ENCODE results near the gene SLC24A4.

Gene SLC24A4

DNA sequence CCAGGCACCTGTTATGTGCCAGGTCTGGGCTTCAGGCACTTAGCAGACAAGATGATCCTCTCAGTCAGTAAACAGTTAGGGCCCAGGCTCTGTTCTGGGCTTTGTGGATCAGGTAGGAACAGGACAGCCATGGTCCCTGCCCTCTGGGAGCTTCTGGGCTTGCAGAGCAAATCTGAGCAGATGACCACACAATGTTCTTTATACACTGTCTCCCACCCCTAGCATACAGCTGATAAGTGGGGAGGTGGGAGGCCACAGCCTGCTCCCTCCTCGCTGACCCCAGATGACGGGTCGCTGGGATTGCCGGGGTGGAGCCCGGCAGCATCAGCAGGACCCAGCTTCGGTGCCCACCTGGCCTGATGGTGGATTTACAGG is 137.6 kb downstream of the SLC24A4 start:
- DNase-seq, result no peak

DNA sequence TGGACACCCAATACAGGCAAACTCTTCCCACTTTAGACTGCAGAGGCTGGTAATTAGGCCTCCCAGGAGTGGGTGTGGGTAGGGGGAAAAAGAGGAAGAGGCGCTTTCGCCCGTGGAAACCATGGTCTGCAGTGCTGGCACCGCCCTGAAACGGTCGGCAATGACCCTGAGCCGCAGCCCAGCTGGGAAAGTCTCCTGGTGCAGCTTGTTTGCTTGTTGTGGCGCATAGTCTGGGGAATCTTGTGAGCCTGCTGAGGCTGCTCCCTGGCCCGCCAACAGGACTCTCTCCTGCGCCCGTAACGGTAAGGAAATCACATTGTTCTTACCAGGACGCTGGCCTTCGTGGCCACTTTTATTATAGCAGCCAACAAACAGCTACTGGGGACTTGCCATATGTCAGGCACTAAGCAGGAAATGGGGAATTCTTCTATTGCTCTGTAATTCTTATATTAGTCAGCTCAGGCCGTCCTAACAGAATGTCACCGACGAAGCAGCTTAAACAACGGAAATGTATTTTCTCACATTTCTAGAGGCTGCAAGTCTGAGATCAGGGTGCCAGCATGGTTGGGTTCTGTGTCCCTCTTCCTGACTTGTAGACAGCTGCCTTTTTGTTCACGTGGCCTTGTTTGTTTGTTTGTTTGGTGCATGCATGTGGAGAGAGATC is 138.1 kb downstream of the SLC24A4 start:
- DNase-seq, result no peak

DNA sequence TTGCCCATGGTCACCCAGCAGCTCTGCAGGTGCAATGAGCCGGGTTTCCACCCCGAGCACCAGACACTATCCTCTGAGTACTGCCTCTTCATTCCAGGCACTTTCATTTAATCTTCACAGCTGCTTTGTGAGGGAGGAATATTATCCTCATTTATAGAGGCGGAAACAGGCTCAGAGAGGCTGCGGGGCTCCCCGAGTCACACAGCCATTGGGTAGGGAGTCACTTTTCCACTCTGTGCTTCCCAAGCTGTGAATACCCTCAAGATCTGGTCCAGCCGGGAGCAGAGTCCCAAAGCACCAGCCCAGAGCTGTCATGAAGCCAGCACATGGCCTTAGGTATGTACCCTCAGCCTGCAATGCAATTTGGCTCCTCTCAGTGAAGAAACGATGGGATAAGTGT is 138.9 kb downstream of the SLC24A4 start:
- no peak for DNase-seq

DNA sequence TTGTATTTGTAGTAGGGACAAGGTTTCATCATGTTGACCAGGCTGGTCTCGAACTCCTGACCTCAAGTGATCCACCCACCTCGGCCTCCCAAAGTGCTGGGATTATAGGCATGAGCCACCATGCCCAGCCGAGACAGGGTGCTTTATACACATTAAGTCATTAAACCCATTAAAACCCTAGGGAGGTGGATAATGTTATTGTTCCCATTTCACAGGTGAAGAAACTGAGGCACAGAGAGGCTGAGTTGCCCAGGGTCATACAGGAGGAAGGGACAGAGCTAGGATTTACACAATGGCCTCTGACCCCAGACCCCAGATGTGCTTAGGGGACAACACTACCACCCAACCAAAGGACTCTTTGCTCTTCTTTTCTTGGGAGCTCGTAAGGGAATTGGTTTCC is 139.6 kb downstream of the SLC24A4 start:
- no peak for DNase-seq

DNA sequence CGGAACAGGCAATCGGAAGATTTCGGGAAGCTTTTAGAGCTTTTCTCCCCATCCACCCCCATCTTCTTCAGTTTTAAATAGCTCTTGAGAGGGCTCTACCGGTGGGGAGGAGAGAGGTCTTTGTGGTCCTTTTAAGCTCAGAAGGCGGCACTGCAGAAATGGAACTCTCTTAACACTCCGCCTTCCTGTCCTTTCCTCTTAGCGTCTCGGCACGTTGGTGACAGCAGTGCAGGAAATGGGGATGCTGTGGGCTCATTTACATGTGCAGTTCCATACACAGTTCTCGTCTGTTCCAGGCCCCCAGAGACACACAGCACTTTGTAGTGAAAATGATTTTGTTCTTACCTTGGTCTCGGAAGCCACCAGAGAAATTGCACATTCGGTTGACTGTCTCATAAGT is 140.2 kb downstream of the SLC24A4 start:
- DNase-seq, result no peak

GRCh38 chr14:92464156-92464555 is 141.2 kb downstream of the SLC24A4 start:
- no peak for DNase-seq

DNA sequence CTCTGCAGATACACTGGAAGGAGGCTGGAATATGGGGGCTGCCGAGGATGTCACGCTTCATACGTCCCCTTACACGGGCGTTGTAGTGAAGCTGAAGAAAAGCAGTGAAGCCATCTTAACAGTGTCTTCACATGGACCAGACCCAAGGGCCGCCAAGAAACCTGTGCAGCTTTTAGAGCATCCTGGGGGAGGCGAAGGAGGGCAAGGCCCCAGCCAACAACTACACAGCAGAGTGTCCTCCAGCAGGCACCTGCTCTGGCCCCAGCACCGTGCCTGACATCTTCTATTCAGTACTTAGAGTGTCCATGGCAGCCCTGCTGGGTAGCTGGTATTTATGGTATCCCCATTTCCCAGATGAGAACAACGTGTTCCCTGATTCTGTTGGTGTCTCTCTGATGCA is 141.8 kb downstream of the SLC24A4 start:
- no peak for DNase-seq

DNA sequence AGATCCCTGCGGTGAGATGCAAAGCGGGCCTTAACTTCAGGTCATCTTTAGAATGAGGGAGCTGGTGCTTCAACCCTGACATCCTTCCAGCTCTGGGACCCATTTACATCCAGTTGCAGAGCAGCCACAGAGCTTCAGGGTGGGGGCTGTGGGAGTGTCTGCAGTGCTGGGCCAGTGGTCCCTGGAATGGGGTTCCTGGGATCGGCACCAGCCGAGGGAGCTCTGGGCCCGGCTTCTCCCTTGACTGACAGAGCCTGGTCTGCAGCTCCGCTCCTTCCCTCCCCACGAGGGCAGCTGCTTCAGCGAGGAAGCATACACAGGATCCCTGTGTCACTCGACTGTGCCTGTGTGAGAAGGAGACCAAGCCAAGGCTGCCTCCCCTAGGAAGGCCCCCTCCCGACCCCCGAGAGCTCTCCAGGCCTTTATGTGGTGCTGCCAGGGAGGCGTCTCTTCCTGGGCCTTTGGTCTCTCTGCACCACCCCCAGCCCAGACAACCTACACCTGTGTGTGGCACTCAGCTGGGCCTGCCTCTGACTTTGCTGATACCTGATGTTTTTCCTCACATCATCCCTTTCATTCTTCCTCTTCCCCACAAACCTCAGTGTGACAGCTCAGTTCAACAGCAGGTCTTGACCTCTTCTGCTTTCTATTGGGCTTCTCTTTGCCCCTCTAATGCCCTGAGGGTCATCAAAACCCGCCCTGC is 142.5 kb downstream of the SLC24A4 start:
- DNase-seq, result no peak

- DNase-seq, result no peak
Measured at GRCh38 chr14:92466059-92466458, 143.1 kb downstream of the SLC24A4 start.

DNA sequence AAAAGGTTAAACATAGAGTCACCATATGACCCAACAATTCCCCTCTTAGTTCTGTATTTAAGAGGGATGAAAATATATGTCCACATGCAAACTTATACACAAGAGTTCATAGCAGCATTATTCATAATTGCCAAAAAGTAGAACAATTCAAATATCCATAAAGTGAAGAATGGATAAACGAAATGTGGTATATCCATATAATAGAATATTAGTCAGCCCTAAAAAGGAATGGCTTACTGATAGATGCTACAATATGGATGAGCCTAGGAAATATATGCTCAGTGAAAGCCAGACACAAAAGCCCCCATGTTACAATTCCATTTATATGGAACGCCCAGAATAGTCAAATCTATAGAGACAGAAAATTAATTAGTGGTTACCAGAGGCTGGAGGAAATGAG is 146.6 kb downstream of the SLC24A4 start:
- DNase-seq, result no peak

DNA sequence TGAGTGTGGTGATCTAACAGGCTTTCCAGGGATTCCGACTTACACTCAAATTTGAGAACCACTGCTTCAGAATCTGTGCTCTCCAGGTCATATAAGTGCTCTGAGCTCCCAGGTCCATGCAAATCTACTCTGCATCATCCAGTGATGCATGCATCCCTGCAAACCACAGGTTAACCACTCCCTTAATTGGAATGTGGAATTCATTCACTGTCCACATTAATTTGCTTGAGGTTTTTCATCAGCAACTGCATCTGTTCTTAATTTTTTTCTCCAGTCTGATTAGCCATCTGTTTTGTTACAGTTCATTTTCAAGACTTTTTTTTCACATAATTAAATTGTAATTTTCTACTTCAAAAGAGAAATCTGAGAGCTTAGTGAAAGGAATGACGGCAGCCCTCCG is 147.2 kb downstream of the SLC24A4 start:
- no peak for DNase-seq

GRCh38 chr14:92470811-92471210 is 147.8 kb downstream of the SLC24A4 start:
- no peak for DNase-seq

- DNase-seq, result no peak
Measured at GRCh38 chr14:92471919-92472318, 149.0 kb downstream of the SLC24A4 start.

- no peak for DNase-seq
Measured at GRCh38 chr14:92472860-92473259, 149.9 kb downstream of the SLC24A4 start.

GRCh38 chr14:92473261-92473968 is 150.4 kb downstream of the SLC24A4 start:
- no peak for DNase-seq

- DNase-seq, result no peak
Measured at GRCh38 chr14:92473969-92474535, 151.1 kb downstream of the SLC24A4 start.

DNA sequence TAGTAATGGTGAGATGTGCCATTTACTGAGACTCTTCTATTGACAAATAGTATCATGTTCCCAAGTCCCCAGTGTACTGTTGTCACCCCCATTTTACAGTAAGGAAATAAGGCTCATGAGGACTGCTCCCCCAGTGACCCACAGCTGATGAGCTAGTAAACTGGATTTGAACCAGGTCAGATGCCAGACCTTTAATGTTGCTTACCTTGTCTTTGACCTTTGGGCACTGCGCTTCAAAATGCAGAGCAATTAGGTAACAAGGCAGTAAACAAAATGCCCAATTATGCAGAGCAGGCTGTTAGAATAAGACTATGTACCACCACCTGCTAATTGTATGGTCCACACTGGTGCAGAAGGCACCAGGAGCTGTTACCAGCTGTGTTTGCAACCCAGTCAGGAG is 152.1 kb downstream of the SLC24A4 start:
- no peak for DNase-seq

- DNase-seq, result peak; percentile 15
Measured at GRCh38 chr14:92475451-92476187, 152.7 kb downstream of the SLC24A4 start.

DNA sequence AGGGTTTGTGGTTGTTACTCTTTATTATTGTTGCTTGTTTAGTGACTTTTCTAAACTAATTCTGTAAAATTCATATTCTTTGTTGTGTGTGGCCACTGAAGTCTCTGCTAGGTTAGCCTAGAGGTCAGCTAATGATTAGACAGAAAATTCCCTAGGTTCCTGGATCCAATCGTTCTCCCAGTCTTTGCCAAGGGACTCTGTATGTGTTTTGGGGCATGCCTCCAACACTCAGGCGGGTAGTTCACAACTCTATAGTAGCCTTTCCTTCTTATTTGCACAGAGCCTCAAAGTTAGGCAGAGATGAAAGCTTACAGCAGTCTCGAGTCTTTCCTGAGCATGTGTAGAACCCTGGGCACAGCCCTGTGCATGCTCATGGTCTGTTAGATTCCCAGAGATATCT is 157.9 kb downstream of the SLC24A4 start:
- DNase-seq, result no peak

- DNase-seq, result no peak
Measured at GRCh38 chr14:92481386-92481785, 158.4 kb downstream of the SLC24A4 start.

DNA sequence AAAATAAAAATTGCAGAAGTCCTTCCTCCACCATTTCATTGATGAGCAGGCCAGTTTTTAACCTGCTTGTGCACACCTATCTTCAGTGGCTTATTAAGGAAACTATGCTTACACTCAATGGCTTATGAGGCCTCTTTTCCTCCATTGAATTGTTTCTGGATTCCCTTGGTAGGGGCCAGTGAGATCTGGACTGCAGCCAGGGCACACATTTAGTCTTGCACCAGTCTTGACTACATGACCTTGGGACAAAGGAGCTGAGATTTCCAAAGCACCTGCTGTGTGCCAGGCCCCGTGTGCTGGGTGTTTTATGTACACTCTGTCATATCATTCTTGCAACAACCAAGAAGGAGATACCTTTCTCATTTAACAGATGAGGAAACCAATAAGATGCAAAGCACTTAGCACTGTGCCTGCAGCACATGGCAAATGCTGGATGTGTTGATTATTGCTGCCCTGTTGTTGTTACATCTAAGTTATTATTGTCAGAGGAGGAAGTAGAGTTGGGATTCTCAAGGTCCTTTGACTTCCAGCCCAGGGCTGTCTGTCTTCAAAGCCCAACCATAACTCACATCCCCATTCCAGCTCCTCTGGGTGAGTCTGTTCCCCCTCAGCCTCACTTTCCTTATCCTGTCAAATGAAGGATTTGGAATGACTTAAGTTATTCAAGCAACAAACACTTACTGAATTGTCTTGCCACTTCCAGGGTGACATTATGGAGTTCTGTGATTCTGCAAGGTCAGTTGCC is 159.0 kb downstream of the SLC24A4 start:
- no peak for DNase-seq

GRCh38 chr14:92482621-92483319 is 159.8 kb downstream of the SLC24A4 start:
- no peak for DNase-seq

All from NCI-H748 treated with DMSO at 0.1 percent for 48 hours (cell line).